Testis (tissue), 2 donors: ENCODE results near the gene ADH1A.

Source experiments
- POLR2A ChIP-seq: fragments of 450-650 bp; IDR thresholded peaks from one replicate; pipeline ENCODE4 v1.6.1; 2017; ENCODE audit warnings: antibody characterized with exemption, mild to moderate bottlenecking, moderate library complexity
- TF ChIP-seq, protein P1 (sequence below), 3 experiments: fragments of 450-650 bp in 2 of 3; fragments of 200-600 bp in 1 of 3; sonication (generic) in 1 of 3; IDR thresholded peaks; one replicate each; pipeline ENCODE4 v1.5.1; 2016 to 2019; ENCODE audit warnings: antibody characterized with exemption in 3 of 3, mild to moderate bottlenecking in 2 of 3, moderate library complexity in 1 of 3

DNA sequence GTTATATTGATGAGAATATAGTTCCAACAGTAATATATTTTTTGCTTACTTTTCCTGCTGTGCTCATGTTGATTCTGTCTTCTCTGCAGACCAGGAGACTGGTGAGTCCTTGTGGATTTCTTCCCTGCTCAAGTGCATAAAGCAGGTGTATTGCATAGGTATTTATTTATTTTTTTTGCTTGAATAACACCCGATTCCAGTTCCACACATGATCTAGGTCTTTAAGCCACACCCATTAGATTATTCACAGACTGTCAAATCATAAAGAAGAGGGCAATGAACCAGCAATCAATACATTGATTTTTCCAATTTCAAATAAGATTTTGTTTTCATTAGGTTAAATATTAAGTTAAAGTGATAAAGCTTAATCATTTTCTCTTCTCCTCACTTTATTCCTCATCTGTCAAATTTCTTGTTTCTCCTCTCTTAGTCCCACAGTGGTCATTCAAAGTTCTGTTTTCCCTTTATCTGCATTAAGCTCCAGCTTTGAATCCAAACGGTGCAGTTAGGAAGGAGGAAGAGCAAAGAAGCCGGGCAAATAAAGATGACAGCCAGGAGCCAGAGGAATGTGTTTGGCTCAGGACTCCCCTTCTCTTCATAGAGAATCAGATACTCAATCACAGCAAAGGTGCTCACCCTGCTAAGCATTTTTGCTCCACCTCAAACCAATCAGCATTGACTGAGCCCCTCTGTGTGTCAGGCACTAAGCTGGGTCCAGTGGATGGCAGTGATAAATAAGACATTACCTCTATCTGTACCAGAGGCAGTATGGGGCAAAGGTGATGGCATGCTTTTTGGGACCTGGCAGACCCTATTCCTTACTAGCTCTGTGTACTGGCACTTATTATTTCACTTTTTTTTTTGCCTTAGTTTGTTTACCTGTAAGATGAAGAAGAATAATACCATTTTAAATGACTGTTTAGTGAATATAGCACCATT, at the start of gene ADH1A:
- TF ChIP-seq, protein P1, sequence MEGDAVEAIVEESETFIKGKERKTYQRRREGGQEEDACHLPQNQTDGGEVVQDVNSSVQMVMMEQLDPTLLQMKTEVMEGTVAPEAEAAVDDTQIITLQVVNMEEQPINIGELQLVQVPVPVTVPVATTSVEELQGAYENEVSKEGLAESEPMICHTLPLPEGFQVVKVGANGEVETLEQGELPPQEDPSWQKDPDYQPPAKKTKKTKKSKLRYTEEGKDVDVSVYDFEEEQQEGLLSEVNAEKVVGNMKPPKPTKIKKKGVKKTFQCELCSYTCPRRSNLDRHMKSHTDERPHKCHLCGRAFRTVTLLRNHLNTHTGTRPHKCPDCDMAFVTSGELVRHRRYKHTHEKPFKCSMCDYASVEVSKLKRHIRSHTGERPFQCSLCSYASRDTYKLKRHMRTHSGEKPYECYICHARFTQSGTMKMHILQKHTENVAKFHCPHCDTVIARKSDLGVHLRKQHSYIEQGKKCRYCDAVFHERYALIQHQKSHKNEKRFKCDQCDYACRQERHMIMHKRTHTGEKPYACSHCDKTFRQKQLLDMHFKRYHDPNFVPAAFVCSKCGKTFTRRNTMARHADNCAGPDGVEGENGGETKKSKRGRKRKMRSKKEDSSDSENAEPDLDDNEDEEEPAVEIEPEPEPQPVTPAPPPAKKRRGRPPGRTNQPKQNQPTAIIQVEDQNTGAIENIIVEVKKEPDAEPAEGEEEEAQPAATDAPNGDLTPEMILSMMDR (IDR thresholded peaks at IDR 0.05) = no peak
- no peak for TF ChIP-seq POLR2A
